ENCODE data around the gene PGM3.
"Not testable (repeated sequence)": the region's sequence is repeated elsewhere in the genome, so short reads cannot be mapped to it uniquely, and the experiment has no call there.

PGM3 gene, protein sequence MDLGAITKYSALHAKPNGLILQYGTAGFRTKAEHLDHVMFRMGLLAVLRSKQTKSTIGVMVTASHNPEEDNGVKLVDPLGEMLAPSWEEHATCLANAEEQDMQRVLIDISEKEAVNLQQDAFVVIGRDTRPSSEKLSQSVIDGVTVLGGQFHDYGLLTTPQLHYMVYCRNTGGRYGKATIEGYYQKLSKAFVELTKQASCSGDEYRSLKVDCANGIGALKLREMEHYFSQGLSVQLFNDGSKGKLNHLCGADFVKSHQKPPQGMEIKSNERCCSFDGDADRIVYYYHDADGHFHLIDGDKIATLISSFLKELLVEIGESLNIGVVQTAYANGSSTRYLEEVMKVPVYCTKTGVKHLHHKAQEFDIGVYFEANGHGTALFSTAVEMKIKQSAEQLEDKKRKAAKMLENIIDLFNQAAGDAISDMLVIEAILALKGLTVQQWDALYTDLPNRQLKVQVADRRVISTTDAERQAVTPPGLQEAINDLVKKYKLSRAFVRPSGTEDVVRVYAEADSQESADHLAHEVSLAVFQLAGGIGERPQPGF

DNA sequence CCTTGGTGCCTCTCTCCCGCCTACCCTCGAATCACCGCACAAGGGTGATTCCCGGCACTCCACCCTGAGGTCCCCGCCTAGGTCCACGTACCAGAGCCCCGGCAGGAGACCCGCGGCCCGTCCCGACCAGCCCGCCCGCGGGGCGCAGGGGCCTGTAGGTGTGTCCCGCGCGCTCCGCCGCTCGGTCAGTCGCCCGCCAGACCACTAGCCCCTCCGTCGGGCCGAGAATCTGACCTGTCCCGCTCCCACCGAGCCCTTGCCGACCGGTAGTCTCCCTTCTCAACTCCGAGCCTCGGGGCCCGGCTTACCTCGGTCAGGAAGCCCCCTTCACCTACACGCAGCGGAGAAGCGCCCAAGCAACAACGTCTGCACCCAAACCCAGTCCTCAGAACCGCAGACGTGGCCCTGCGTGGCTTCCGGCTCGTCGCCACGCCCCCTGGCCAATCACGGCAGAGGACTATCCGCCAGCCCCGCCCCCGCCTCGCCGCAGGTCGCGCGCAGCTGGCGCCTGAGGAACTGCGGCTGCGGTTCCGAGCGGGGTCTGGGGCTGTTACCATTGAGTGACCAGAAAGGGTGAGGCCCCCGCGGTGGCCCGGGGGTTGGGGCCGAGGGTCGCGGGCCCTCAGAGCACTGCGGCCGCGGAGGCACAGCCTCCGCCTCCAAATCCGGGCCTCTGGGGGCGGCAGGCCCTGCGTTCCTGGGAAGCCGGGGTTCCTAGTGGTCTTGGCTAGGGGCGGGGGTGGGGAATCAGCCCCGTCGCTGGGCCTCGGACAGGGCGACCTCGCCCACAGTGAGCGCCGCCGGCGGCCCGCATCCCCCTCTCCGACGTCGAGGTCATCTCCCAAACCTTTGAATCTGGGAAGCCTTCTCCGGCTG is at the start of gene PGM3, which contains the start of gene RWDD2A:
Gene PGM3 (minus strand): TSS at position 395 of the 876 bp plus-strand sequence. CDS start 2,253 bp downstream, outside the sequence.
Gene RWDD2A (plus strand): TSS at position 487 of the 876 bp plus-strand sequence. CDS start 1,095 bp downstream, outside the sequence.
- DNase-seq: peak; percentile 25 to 93 (median 80)

DNA sequence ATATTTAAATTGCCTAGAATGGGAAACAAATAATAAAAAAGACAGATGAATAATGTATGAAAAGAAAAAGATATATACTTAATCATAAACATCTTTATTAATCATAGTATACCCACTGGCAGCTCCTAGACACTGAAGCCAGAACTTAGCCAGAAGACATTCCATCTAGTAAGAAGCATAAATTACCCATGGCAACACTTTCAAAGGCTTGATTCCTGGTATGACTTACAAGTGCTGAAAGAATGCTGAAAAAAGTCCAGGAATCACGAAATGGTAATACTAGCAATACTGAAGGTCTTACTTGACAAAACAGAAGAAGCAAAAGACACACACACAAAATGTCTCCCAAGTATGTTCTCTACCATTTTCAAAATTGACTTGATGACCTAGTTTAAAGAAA is 38.1 kb upstream of the PGM3 start:
- DNase-seq: no peak

DNA sequence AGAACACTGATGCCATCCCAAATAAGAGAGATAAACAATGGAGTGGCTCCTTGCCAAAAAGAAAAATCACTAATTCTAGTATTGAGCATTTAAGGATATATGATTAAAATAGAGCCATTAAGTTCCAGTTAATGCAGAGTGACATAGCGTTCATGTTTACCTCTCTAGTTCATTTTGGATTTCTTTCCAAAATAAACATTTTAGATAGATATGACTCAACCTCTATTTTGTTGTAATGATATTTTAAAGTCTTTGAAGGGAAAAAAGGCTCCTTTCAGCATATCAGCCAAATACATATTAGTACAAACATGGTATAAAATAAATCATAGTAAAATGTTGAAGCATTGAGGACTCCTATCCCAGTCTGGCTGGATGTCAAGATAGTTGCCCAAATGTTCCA is 33.5 kb upstream of the PGM3 start:
- no peak for DNase-seq

DNA sequence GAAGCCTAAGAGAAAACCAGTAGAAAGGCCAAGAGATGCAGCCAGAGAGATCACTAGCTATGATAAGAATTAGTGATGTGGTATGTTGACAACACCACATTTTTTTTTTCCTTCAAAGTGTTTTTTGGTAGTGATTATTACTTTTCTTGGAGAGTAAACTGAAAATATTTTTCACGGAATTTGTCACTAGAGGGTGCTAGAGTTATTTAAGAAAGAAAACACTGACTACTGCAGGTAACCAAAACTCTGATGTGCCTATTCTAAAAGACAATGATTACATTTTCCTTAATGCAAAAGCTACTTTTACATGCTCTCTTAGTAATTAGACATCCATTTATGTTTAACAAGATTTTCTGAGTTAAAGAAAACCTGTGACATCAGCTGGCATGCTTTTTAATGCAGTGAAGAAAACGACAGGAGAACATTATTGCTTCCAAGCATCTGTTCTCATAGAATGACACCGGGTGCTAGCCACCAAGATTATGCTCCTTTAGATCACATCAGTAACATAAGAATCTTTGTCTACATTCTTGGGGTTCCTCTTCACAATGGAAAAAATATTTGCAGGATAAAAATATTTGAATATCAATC is 28.9 kb upstream of the PGM3 start:
- DNase-seq: no peak

DNA sequence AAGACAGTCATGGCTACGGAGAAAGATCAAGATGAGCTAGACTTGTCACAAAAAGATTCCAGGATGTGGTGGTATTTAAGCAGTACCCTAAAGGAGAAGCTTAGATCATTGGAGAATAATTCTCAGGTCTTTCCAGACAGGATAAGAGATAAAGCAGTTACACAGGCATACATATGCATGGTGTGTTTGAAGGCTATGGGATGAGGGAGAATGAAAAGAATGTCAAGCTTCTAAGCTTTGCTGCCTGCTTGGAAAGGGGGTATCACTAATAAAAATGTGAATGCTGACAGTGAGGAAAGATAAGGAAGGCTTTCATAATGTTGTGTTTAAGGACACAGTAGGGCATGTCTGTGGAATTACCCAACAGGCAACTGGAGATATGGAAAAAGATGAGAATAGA is 28.2 kb upstream of the PGM3 start:
- no peak for DNase-seq

DNA sequence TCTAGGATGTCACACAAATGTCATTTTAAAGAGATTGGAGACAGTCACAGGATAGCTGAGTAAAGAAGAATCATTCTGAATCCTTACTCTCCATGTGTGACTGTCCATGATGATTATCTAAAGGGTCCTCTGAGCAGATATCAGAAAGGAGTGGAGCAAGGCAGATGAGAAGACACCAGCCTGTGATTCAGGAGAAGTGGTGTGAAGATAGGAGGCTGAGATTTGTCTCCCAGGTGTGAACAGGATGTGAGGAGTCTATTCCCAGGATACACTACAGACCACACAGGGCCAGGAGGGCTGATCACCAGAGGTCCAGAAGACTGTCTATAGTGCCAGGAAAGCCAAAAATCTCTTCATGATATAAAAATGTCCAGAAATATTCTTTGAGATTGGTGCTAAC is 27.1 kb upstream of the PGM3 start:
- DNase-seq: no peak

DNA sequence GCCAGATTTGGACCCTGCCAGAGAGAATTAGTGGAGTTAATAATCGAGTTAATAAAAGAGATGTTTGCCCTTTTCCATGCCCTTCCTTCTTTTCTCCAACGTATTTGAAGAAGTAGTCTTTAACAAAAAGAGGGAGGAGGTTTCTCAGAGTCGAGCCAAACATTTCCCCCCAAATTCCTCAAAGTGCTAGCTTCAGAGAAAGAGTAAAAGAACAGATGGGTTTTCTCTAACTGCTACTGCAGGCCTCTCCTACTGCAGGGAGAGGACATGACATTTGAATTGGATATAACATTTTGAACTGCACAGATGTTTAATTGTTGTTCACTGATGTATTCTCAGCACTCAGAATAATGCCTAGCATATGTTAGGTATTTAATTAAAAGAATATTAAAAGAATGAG is 25.6 kb upstream of the PGM3 start:
- DNase-seq: no peak

DNA sequence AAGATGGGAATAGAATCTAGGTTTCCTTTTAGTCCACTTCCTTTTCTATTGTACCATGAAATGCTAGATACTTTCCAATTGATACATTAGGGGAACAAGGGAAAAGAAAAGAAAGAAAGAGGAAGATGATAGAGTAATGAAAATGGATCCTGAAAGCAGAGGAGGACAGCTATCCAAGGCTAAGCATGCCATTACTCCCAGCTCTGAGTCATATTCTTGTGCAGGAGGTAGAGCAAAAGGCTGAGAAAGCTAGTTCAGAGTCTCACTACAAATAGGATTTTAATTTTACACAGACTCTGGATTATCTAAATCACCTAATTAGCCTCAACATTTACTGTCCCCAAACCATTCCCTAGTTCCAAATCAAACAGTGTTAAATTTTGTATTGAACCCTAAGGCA is 23.7 kb upstream of the PGM3 start:
- no peak for DNase-seq

DNA sequence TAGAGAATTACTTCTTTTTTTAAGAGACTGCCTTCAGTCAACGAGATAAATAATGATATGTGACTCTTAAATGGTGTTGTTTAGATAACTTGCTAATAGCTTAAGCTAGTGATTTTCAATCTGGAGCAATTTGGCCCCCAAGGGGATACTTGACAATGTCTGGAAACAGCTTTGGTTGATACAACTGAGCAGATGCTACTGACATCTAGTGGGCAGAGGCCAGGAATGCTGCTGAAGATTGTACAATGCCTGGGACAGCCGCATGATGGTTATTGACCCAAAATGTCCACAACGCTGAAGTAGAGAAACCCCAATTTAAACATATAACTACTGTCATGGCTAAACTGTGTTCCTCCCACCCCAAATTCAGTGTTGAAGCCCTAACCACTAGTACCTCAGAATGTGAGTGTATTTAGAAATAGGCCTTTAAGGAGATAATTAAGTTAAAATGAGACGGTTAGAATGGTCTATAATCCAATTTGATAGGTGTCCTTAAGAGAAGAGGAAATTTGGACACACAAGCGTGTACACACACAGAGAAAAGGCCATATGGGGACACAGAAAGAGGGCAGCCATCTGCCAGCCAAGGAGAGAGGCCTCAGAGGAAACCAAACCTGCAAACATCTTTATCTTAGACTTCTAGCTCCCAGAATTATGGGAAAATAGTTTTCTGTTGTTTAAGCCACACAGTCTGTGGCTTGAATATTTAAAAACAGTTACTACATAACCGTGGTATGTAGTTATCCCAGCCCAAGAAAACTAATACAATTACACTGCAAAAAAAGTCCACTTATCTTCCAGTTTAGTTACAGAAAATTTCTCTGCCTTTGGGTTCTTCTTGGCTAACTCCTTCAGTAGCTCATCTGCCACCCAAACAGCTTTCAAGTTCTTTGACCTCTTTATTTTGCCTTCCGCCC is 22.3 kb upstream of the PGM3 start:
- peak in 48 of 56 donors; percentile 2 to 87 (median 33) for DNase-seq

DNA sequence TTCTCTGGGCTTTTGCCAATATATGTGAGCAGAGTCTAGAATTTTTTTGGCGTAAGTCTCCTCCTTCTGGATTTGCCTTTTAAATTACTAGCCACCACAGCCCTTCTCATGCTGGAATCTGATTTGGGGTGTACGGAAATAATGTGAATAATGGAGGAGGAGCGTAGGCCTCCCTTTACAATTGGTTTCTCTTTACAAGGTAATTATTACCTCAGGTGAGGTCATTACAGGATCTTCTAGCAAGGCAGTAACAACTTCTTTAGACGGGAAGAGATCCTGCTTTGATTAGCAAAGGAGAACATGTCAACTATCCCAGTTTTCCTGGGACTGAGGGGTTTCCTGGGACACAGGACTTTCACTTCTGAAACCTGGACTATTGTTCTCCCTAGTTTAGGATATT is 9.0 kb upstream of the PGM3 start:
- DNase-seq: no peak

DNA sequence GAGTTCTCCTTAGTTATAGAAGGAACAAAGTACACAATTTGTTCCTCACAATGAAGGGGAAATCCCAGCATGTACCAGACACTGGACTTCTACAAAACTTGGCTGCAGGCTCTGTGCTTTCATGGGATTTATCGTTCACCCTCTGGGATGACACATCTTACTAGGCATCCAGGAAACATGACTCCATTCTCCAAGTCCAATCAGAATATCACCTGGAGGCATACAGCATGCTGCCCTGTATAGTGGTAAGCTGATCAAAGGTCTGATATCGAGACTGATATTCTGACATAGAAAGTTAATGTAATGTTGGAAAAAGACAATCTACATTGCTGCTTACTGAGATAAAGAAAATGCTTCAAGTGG is 6.8 kb upstream of the PGM3 start:
- DNase-seq: no peak

DNA sequence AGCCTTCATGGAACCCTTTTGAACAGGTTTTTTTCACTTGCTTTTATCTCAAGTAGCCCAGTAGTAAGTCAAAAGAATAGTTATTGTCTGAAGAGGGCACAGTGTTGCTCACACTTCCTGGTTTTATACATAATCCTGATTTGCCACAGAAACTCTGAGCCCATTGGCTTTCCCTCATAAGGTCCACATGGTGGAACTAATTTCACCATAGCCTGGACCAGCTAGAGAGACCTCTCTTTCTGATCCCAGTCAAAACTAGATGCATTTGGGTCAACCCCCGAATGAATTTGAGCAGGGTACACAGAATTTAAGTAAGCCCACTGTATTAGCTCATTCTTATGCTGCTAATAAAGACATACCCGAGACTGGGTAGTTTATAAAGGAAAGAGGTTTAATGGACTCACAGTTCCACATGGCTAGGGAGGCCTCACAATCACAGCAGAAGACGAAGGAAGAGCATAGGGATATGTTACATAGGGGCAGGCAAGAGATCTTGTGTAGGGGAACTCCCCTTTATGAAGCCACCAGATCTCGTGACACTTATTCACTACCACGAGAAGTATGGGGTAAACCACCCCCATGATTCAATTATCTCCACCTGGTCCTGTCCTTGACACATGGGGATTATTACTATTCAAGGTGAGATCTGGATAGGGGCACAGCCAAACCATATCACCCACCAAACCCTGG is 6.3 kb upstream of the PGM3 start:
- DNase-seq: no peak

DNA sequence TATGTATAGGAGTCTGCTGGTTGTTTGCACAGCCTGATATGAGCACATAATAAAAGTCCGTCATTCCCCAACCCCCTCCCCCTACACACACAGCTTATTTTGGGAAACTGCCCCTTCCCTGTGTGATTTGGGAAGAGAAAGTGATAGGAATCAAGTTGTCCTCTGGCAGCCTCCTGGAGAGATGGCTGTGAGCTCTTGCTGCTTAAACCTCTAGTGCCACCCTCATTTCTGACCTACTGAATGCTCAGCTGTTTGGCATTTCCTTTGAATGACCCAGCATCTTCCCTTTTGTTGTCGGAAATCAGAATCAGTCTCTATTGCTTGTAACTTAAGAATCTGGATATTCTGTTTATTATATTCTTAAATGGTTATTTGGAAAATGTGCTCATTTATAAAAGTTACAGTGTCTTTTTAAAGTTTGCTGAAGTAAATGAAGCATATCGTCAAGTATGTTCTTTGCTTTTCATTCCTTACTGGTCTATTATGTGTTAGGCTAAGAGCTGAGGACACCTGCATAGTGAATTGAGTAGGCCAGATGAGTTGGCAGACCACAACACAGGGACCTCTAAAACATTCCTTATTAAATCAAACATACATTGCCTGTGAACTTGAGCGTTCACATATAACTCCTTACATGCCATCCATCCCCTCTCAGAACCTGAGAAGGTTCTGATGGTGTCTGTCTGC is 5.6 kb upstream of the PGM3 start:
- no peak for DNase-seq

DNA sequence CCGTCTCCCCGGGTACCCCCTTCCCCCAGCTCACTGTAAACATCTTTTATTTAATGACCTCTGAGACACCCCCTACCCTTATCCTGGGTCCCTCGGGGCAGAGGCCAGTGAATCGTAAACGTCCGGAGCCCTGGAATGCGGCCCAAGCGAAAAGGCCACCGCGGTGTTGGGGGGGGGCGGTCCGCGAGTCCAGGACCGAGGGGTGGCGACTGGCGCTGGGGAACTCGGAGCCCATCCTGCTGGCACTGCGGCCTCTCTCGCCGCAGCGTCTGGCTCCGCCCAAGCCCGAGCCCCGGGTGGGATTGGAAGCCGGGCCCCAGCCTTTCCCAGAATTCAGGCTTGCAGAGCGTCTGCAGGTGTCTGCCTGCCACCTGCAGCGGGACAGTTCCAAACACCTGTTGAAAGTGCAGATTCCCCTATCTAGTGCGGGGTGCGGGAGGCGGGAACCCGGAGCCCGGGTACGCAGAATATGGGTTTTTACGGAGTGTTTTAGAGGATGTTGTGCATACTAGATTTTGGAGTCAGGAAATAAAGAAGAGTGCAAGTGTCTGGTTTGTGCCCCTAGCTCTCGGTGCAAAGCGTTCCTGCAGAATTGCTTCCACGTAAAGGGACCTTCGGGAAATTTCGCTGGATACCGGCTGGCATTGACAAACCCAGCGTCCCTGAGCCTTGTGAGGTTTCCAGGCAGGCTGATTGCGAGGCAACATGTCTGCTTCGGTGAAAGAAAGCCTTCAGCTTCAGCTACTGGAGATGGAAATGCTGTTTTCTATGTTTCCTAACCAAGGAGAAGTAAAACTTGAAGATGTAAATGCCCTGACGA is 892 bp upstream of the PGM3 start:
- peak in 43 of 56 donors; percentile 5 to 72 (median 36) for DNase-seq

DNA sequence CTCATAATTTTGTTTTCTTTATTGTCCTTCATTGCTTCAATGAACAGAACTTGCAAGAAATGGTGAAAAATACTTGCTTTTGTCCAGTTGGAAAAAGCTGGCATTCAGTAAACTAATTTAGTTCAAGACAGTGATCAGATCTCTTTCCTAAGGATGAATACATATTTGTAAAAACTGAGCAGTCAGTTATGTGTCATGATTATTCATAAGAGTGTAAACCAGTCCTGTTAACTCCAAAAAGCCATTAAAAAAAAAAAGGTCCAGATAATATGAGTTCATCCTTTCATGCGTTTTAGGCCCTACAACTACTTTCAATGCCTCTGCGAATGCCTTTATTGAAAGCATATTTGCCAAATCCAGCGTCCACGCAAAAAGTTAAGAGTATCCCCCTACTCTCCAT is 609 bp downstream of the PGM3 start:
- DNase-seq: no peak

DNA sequence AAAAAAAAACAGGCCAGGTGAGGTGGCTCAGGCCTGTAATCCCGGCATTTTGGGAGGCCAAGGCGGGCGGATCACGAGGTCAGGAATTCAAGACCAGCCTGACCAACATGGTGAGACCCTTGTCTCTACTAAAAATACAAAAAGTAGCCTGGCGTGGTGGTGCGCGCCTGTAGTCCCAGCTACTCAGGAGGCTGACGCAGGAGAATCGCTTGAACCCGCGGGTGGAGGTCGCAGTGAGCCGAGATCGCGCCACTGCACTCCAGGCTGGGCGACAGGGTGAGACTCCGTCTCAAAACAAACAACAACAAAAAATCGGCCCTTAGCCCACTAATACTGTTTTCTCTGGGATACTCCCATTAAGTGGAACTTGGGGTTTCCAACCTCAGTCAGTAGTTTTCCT is 1.1 kb downstream of the PGM3 start:
- DNase-seq: not testable (repeated sequence)

DNA sequence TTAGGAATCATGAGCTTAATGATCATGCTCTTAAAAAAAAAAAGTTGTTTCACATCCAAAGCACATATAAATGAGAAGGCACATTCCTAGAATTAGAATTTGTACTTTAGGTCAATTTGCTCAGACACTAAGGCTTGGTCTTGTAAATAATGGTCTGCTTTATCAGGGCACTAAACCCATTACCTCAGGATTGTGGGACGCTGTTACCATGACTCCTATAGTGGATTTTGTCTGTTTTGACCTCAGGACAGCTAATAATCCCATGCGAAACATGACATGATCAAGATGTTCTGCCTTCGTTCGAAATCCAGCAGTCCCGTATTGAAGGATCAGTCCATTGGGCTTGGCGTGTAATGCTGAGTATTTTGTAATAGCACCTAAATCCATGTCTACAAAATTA is 2.4 kb downstream of the PGM3 start:
- DNase-seq: no peak

DNA sequence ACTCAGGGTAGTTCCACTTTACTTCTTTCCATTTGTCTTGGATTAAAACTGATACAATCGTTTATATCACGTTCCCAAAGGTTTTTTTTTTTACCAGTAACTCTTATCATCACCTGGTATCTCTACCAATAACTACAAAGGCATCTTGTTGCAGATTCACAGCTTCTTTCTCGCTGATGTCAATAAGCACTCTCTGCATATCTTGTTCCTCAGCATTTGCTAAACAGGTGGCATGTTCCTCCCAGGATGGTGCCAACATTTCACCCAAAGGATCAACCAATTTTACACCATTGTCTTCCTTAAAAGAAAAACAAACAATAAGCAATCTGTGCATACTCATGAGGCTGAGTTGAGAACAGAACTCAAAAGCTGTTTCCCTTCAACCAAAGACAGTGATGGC is 4.6 kb downstream of the PGM3 start:
- no peak for DNase-seq

DNA sequence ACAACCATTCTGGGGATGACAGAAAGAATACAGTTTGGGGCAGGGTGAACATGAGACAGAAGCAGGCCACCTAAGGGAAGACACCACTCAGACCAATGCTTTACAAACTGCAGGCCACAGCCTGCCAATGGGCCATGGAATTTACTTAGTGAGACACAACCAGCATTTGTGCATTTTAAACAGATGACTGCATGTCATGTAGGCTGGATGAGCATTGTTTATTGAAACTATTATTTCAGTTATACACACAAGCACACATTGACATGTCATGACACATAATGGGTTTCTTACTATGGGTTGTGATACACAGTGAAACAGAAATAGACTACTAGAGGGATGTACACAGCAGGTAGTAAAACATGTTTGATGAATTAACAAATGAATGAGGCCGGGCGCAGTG is 8.0 kb downstream of the PGM3 start:
- no peak for DNase-seq

Measured in amygdala (tissue), 56 donors.